Gastrocnemius medialis (tissue), 4 donors: ENCODE data around the gene VAV1. TPM values are rescaled to one million over a fixed set of nuclear protein-coding genes. Genes with fewer than 3 reads are reported as not detected.

Source experiments
- ATAC-seq, 2 donors: fragments of 150-250 bp; one replicate each; pipeline ENCODE4 v1.9.1; 2016
- DNase-seq, 2 donors: peaks; one replicate each; pipeline ENCODE4 v3.0.0-alpha.2; 2019
- H3K27ac ChIP-seq, 4 donors: fragments of 200-600 bp; sonication (generic); 1 replicate in 1 of 4; 2 replicates in 3 of 4; pipeline ENCODE4 v1.5.1; 2016 to 2018; ENCODE audit warnings: mild to moderate bottlenecking in 2 of 4, moderate library complexity in 1 of 4
- H3K27me3 ChIP-seq, 3 donors: fragments of 200-600 bp; sonication (generic) in 2 of 3; 1 replicate in 1 of 3; 2 replicates in 2 of 3; pipeline versions ENCODE4 v1.5.1 to v1.6.0; 2016 to 2019; ENCODE audit warnings: mild to moderate bottlenecking in 1 of 3, moderate library complexity in 1 of 3
- H3K36me3 ChIP-seq, 2 donors: fragments of 200-600 bp; sonication (generic) in 1 of 2; one replicate each; pipeline ENCODE4 v1.5.1; 2017 to 2018
- H3K4me1 ChIP-seq, 2 donors: fragments of 200-600 bp; sonication (generic) in 1 of 2; one replicate each; pipeline ENCODE4 v1.5.1; 2016 to 2017; ENCODE audit warnings: mild to moderate bottlenecking in 2 of 2
- H3K4me3 ChIP-seq, 4 donors: fragments of 200-600 bp; sonication (generic) in 3 of 4; 1 replicate in 1 of 4; 2 replicates in 3 of 4; pipeline ENCODE4 v1.5.1; 2016 to 2019; ENCODE audit warnings: mild to moderate bottlenecking in 2 of 4
- H3K9me3 ChIP-seq, 3 donors: fragments of 200-600 bp; sonication (generic) in 2 of 3; 1 replicate in 1 of 3; 2 replicates in 2 of 3; pipeline ENCODE4 v1.5.1; 2016 to 2019
- CTCF ChIP-seq, 5 experiments: fragments of 450-650 bp in 3 of 5; fragments of 200-600 bp in 2 of 5; sonication (generic) in 2 of 5; IDR thresholded peaks in 4 of 5; conservative IDR thresholded peaks in 1 of 5; 1 replicate in 4 of 5; 2 replicates in 1 of 5; pipeline ENCODE4 v1.5.1; 2016 to 2019; ENCODE audit warnings: antibody characterized with exemption in 5 of 5, mild to moderate bottlenecking in 3 of 5, moderate library complexity in 3 of 5
- POLR2A ChIP-seq, 2 donors: fragments of 450-650 bp; IDR thresholded peaks; one replicate each; pipeline ENCODE4 v1.6.1; 2017; ENCODE audit warnings: antibody characterized with exemption in 2 of 2, mild to moderate bottlenecking in 2 of 2, moderate library complexity in 2 of 2
- in situ Hi-C, 4 donors: fragments of 200-750 bp; cut with MboI; loops; one replicate each; pipeline versions ENCODE4 v1.15.0 to v1.8.0; 2017; ENCODE audit warnings: low sequenced_read_pairs in 4 of 4
- intact Hi-C: fragments of 100-400 bp; cut with DNase I; formaldehyde crosslinking; loops from one replicate; pipeline ENCODE4 v1.15.1; 2023; ENCODE audit warnings: low total_unique reads
- total RNA-seq, 4 donors: library from RNA; depleted of rRNA; stranded (reverse); fragments of >200 nt; gene quantifications; one replicate each; pipeline versions ENCODE4 v1.1.0 to v1.2.3, GENCODE V29; 2016

VAV1 gene
- total RNA-seq, 4 donors from 2014 or later, result 0.63 to 1.8 (median 0.96) TPM

- Histone ChIP-seq H3K4me3 (no peak overlapping the region), H3K4me1 (no peaks in the 10 kb centered on the region), H3K27ac (no peak overlapping the region), H3K27me3 (peaks cover 29 to 36% (median 36%) of the 10 kb centered on the region in 3 donors), H3K9me3 (no peaks in the 10 kb centered on the region), H3K36me3 (no peaks in the 10 kb centered on the region)
- ATAC-seq (no peak), DNase-seq (no peak)
- no peak for TF ChIP-seq POLR2A (IDR thresholded peaks at IDR 0.05)
- no peak for TF ChIP-seq CTCF (IDR thresholded peaks at IDR 0.05 in 4 of 5, conservative IDR thresholded peaks at IDR 0.05 in 1 of 5)
- in situ Hi-C loops, result no loop called here
- intact Hi-C loops, result no loop called here
Observed at GRCh38 chr19:6765738-6766356, 6.7 kb upstream of the VAV1 start.

GRCh38 chr19:6766357-6767080, 6.0 kb upstream of the VAV1 start:
- no peak for ATAC-seq
- TF ChIP-seq CTCF (IDR thresholded peaks at IDR 0.05 in 4 of 5, conservative IDR thresholded peaks at IDR 0.05 in 1 of 5), result no peak
- TF ChIP-seq POLR2A (IDR thresholded peaks at IDR 0.05), result no peak
- Histone ChIP-seq H3K27ac (no peak overlapping the region), H3K27me3 (peaks cover 29 to 36% (median 36%) of the 10 kb centered on the region in 3 donors), H3K9me3 (no peaks in the 10 kb centered on the region), H3K4me3 (peak overlapping the region in 2 of 4 donors; percentile 25 to 39), H3K36me3 (no peaks in the 10 kb centered on the region), H3K4me1 (no peaks in the 10 kb centered on the region)
- in situ Hi-C loops (no loop called here), intact Hi-C loops (no loop called here)
- no peak for DNase-seq

GRCh38 chr19:6767081-6767356, 5.5 kb upstream of the VAV1 start:
- DNase-seq (no peak), ATAC-seq (peak in 1 of 2 donors; percentile 30)
- intact Hi-C loops (no loop called here), in situ Hi-C loops (no loop called here)
- Histone ChIP-seq H3K4me1 (no peaks in the 10 kb centered on the region), H3K9me3 (no peaks in the 10 kb centered on the region), H3K27me3 (peaks cover 31 to 36% (median 36%) of the 10 kb centered on the region in 3 donors), H3K27ac (no peak overlapping the region), H3K36me3 (no peaks in the 10 kb centered on the region), H3K4me3 (peak overlapping the region; percentile 25 to 48 (median 40))
- TF ChIP-seq POLR2A (IDR thresholded peaks at IDR 0.05) (no peak), CTCF (IDR thresholded peaks at IDR 0.05 in 4 of 5, conservative IDR thresholded peaks at IDR 0.05 in 1 of 5) (no peak)

- intact Hi-C loops, result no loop called here
- in situ Hi-C loops, result no loop called here
- Histone ChIP-seq H3K9me3 (no peaks in the 10 kb centered on the region), H3K27ac (no peak within 1 kb of the TSS), H3K4me3 (peak within 1 kb of the TSS; percentile 25 to 48 (median 40)), H3K27me3 (peaks cover 36 to 37% (median 36%) of the 10 kb centered on the region in 3 donors), H3K36me3 (no peaks in the 10 kb centered on the region), H3K4me1 (no peaks in the 10 kb centered on the region)
- no peak for TF ChIP-seq POLR2A (IDR thresholded peaks at IDR 0.05)
- TF ChIP-seq CTCF (IDR thresholded peaks at IDR 0.05 in 4 of 5, conservative IDR thresholded peaks at IDR 0.05 in 1 of 5), result no peak
- DNase-seq (no peak), ATAC-seq (peak in 1 of 2 donors; percentile 22)
Observed at GRCh38 chr19:6767357-6768235, 4.9 kb upstream of the VAV1 start, which contains the start of gene SH2D3A. SH2D3A (minus strand) TSS chr19:6767435; CDS start chr19:6763748, 3,687 bp downstream.
